ENCODE measurements around the gene EYS. TPM values are rescaled to one million over a fixed set of nuclear protein-coding genes. Genes with fewer than 3 reads are reported as not detected.

EYS gene
- total RNA-seq, 5 donors from 2014 or later (not counting 1 experiment from before 2014, with no cell fraction given), result not detected

DNA sequence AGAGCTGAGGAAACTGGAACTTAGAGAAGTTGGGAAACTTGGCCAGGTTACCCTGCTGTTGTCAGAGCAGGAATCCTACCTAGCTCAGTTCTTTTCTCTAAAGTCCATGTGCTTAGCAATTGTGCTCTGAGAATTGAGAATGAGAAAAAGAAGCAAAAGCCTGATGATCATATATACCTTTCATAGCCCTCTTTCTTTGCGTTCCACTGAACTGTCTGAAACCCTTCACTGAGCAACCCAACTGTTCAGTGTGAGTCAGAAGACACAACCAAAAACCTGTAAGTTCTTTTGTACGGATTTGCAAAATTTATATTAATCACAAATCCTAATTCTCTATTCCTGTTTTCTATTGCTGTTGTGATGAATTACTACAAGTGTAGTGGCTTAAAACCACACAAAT lies 1990.9 kb downstream of the EYS start:
- no peak overlapping the region for H3K27ac ChIP-seq (ENCODE audit: low read length)
- no peaks in the 10 kb centered on the region for H3K9me3 ChIP-seq
- peaks cover 2 to 24% of the 10 kb centered on the region in 2 donors for H3K36me3 ChIP-seq (ENCODE audit: control insufficient read depth in 2 of 2, extremely low read depth in 1 of 2, insufficient read depth in 1 of 2, low read length in 1 of 2)
- no peaks in the 10 kb centered on the region for H3K4me1 ChIP-seq (ENCODE audit: control insufficient read depth in 1 of 2, extremely low read depth in 1 of 2, insufficient read depth in 2 of 2, low read length in 2 of 2)
- Mint-ChIP-seq H3K4me3 (no peak overlapping the region), H3K27ac (no peak overlapping the region), H3K9me3 (no peaks in the 10 kb centered on the region), H3K27me3 (no peaks in the 10 kb centered on the region), H3K36me3 (peaks cover 24% of the 10 kb centered on the region), H3K4me1 (peaks cover 0 to 8% (median 3%) of the 10 kb centered on the region in 3 donors)
- H3K27me3 ChIP-seq (replicated peaks in 1 of 2; ENCODE audit: control insufficient read depth in 2 of 2, extremely low read depth in 1 of 2, insufficient read depth in 2 of 2, low read length in 1 of 2), result no peaks in the 10 kb centered on the region
- WGBS (ENCODE audit: insufficient coverage), result no CpG with 5 or more reads among the region's 2 CpGs
- ATAC-seq (replicated peaks in 1 of 4) (no peak), DNase-seq (no peak)
- ChIA-PET CTCF (no interaction called here), POLR2A (no interaction called here)
- no peak overlapping the region for H3K4me3 ChIP-seq (ENCODE audit: control insufficient read depth in 1 of 2, extremely low read depth in 1 of 2, low read length in 1 of 2)

DNA sequence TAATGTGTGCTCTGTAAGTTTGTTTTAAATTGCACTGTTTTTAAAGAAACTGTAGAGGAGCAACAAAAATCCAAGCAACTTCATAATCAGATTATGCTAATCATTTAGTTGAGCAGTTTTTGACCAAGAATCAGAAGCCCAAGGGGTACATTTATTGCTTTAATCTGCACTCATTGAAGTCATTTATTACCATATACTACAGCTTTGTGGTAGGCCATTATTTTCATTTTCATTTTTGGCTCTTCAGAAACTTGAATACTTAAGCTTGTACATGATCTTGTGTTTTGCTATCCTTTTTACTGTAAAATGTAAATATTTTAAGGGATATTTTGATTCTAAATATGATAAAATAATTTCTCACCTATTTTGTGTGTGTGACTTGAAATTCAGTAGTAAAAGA lies 1992.9 kb downstream of the EYS start:
- Histone ChIP-seq H3K36me3 (ENCODE audit: control insufficient read depth in 2 of 2, extremely low read depth in 1 of 2, insufficient read depth in 1 of 2, low read length in 1 of 2) (peaks cover 2 to 43% of the 10 kb centered on the region in 2 donors), H3K9me3 (no peaks in the 10 kb centered on the region), H3K27ac (ENCODE audit: low read length) (no peak overlapping the region), H3K27me3 (replicated peaks in 1 of 2; ENCODE audit: control insufficient read depth in 2 of 2, extremely low read depth in 1 of 2, insufficient read depth in 2 of 2, low read length in 1 of 2) (no peaks in the 10 kb centered on the region), H3K4me1 (ENCODE audit: control insufficient read depth in 1 of 2, extremely low read depth in 1 of 2, insufficient read depth in 2 of 2, low read length in 2 of 2) (no peaks in the 10 kb centered on the region), H3K4me3 (ENCODE audit: control insufficient read depth in 1 of 2, extremely low read depth in 1 of 2, low read length in 1 of 2) (no peak overlapping the region)
- H3K27me3 Mint-ChIP-seq, result no peaks in the 10 kb centered on the region
- CTCF ChIA-PET, result interaction anchor here in 1 of 2 donors (1.4 kb wide), 1 partner anchor 116 kb away, joined by 4 read pairs; no protein-coding TSS in a partner anchor
- H3K4me3 Mint-ChIP-seq, result no peak overlapping the region
- ATAC-seq (replicated peaks in 1 of 4) (no peak), DNase-seq (no peak)
- H3K27ac Mint-ChIP-seq, result no peak overlapping the region
- peaks cover 40% of the 10 kb centered on the region for H3K36me3 Mint-ChIP-seq
- no peaks in the 10 kb centered on the region for H3K9me3 Mint-ChIP-seq
- peaks cover 0 to 8% (median 3%) of the 10 kb centered on the region in 3 donors for H3K4me1 Mint-ChIP-seq
- POLR2A ChIA-PET, result interaction anchor here in 1 of 2 donors (0.6 kb wide), 1 partner anchor 40 kb away, joined by 3 read pairs; no protein-coding TSS in a partner anchor

DNA sequence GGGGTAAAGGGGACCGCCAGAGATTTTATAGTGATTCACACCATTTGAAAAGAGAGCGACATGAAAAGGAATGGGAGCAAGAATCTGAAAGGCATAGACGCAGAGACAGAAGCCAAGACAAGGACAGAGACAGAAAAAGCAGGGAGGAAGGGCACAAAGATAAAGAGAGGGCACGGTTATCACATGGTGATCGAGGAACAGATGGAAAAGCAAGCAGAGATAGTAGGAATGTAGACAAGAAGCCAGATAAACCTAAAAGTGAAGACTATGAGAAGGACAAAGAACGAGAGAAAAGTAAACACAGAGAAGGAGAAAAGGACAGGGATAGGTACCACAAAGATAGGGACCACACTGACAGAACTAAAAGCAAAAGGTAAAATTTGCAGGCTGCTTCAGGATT lies 1993.7 kb downstream of the EYS start:
- no peak overlapping the region for H3K4me3 Mint-ChIP-seq
- Histone ChIP-seq H3K4me1 (ENCODE audit: control insufficient read depth in 1 of 2, extremely low read depth in 1 of 2, insufficient read depth in 2 of 2, low read length in 2 of 2) (no peaks in the 10 kb centered on the region), H3K27ac (ENCODE audit: low read length) (no peak overlapping the region), H3K4me3 (ENCODE audit: control insufficient read depth in 1 of 2, extremely low read depth in 1 of 2, low read length in 1 of 2) (no peak overlapping the region), H3K27me3 (replicated peaks in 1 of 2; ENCODE audit: control insufficient read depth in 2 of 2, extremely low read depth in 1 of 2, insufficient read depth in 2 of 2, low read length in 1 of 2) (no peaks in the 10 kb centered on the region), H3K36me3 (ENCODE audit: control insufficient read depth in 2 of 2, extremely low read depth in 1 of 2, insufficient read depth in 1 of 2, low read length in 1 of 2) (peaks cover 2 to 49% of the 10 kb centered on the region in 2 donors), H3K9me3 (no peaks in the 10 kb centered on the region)
- H3K27me3 Mint-ChIP-seq, result no peaks in the 10 kb centered on the region
- DNase-seq (no peak), ATAC-seq (replicated peaks in 1 of 4) (no peak)
- 98% methylated on average over 6 of the region's 6 CpGs for WGBS (ENCODE audit: insufficient coverage)
- H3K4me1 Mint-ChIP-seq, result peaks cover 0 to 8% (median 3%) of the 10 kb centered on the region in 3 donors
- H3K27ac Mint-ChIP-seq, result no peak overlapping the region
- POLR2A ChIA-PET, result no interaction called here
- CTCF ChIA-PET, result no interaction called here
- H3K9me3 Mint-ChIP-seq, result no peaks in the 10 kb centered on the region
- peaks cover 40% of the 10 kb centered on the region for H3K36me3 Mint-ChIP-seq

GRCh38 chr6:63709148-63709547 lies 1997.9 kb downstream of the EYS start:
- H3K36me3 ChIP-seq (ENCODE audit: control insufficient read depth in 2 of 2, extremely low read depth in 1 of 2, insufficient read depth in 1 of 2, low read length in 1 of 2), result peaks cover 5 to 82% of the 10 kb centered on the region in 2 donors
- Mint-ChIP-seq H3K4me3 (no peak overlapping the region), H3K9me3 (no peaks in the 10 kb centered on the region), H3K36me3 (peaks cover 70% of the 10 kb centered on the region), H3K27ac (no peak overlapping the region), H3K4me1 (peaks cover 12 to 13% (median 12%) of the 10 kb centered on the region in 3 donors), H3K27me3 (no peaks in the 10 kb centered on the region)
- H3K27me3 ChIP-seq (replicated peaks in 1 of 2; ENCODE audit: control insufficient read depth in 2 of 2, extremely low read depth in 1 of 2, insufficient read depth in 2 of 2, low read length in 1 of 2), result no peaks in the 10 kb centered on the region
- ATAC-seq (replicated peaks in 1 of 4), result no peak
- H3K27ac ChIP-seq (ENCODE audit: low read length), result no peak overlapping the region
- no peaks in the 10 kb centered on the region for H3K4me1 ChIP-seq (ENCODE audit: control insufficient read depth in 1 of 2, extremely low read depth in 1 of 2, insufficient read depth in 2 of 2, low read length in 2 of 2)
- no peak for DNase-seq
- POLR2A ChIA-PET, result interaction anchor here in 1 of 2 donors (0.6 kb wide), 1 partner anchor 56 kb away, joined by 4 read pairs; no protein-coding TSS in a partner anchor
- no peaks in the 10 kb centered on the region for H3K9me3 ChIP-seq
- CTCF ChIA-PET, result interaction anchor here in 1 of 2 donors (0.7 kb wide), 1 partner anchor 89 kb away, joined by 3 read pairs; no protein-coding TSS in a partner anchor
- no peak overlapping the region for H3K4me3 ChIP-seq (ENCODE audit: control insufficient read depth in 1 of 2, extremely low read depth in 1 of 2, low read length in 1 of 2)

DNA sequence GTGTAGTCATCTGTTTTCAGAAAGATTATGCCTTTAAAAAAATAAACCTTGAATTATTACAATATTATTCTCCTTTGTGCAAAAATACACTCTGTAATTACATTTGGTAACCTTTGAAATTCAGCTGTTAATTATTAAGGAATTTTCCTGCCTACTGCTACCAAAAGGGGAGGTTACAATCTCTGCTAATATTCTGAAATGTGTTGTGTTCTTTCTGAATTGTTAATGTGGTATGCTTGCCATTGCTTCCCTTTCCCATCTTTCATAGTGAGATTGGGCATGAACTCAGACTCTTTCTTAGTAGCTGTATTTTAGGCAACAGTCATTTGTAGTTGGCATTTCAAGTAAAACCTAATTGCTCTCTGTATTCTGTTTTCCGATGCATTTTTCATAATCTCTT lies 1998.4 kb downstream of the EYS start:
- no peaks in the 10 kb centered on the region for H3K9me3 ChIP-seq
- no CpG with 5 or more reads among the region's 1 CpG for WGBS (ENCODE audit: insufficient coverage)
- no peaks in the 10 kb centered on the region for H3K4me1 ChIP-seq (ENCODE audit: control insufficient read depth in 1 of 2, extremely low read depth in 1 of 2, insufficient read depth in 2 of 2, low read length in 2 of 2)
- no peak overlapping the region for H3K4me3 ChIP-seq (ENCODE audit: control insufficient read depth in 1 of 2, extremely low read depth in 1 of 2, low read length in 1 of 2)
- ATAC-seq (replicated peaks in 1 of 4) (no peak), DNase-seq (no peak)
- ChIA-PET POLR2A (no interaction called here), CTCF (no interaction called here)
- no peak overlapping the region for H3K27ac Mint-ChIP-seq
- no peaks in the 10 kb centered on the region for H3K9me3 Mint-ChIP-seq
- no peaks in the 10 kb centered on the region for H3K27me3 ChIP-seq (replicated peaks in 1 of 2; ENCODE audit: control insufficient read depth in 2 of 2, extremely low read depth in 1 of 2, insufficient read depth in 2 of 2, low read length in 1 of 2)
- H3K4me1 Mint-ChIP-seq, result peaks cover 12 to 13% (median 12%) of the 10 kb centered on the region in 3 donors
- H3K27me3 Mint-ChIP-seq, result no peaks in the 10 kb centered on the region
- H3K36me3 ChIP-seq (ENCODE audit: control insufficient read depth in 2 of 2, extremely low read depth in 1 of 2, insufficient read depth in 1 of 2, low read length in 1 of 2), result peaks cover 5 to 86% of the 10 kb centered on the region in 2 donors
- no peak overlapping the region for H3K4me3 Mint-ChIP-seq
- H3K36me3 Mint-ChIP-seq, result peaks cover 71% of the 10 kb centered on the region
- H3K27ac ChIP-seq (ENCODE audit: low read length), result no peak overlapping the region

DNA sequence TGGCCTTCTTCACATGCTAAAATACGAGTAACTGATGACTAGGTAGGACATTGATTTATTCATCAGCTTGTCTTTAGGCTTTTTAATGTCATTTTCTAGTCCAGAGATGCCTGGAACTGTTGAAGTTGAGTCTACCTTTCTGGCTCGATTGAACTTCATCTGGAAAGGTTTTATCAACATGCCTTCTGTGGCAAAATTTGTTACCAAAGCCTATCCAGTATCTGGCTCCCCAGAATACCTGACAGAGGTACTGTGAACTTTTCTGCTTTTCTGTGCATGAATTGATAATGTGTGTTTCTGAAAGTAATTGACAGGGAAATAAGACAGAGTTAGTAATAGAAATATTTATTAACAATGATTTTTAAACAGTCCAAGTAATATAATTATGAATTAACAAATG lies 2000.4 kb downstream of the EYS start:
- H3K36me3 ChIP-seq (ENCODE audit: control insufficient read depth in 2 of 2, extremely low read depth in 1 of 2, insufficient read depth in 1 of 2, low read length in 1 of 2), result peaks cover 3 to 85% of the 10 kb centered on the region in 2 donors
- ATAC-seq (replicated peaks in 1 of 4), result no peak
- peaks cover 64% of the 10 kb centered on the region for H3K36me3 Mint-ChIP-seq

DNA sequence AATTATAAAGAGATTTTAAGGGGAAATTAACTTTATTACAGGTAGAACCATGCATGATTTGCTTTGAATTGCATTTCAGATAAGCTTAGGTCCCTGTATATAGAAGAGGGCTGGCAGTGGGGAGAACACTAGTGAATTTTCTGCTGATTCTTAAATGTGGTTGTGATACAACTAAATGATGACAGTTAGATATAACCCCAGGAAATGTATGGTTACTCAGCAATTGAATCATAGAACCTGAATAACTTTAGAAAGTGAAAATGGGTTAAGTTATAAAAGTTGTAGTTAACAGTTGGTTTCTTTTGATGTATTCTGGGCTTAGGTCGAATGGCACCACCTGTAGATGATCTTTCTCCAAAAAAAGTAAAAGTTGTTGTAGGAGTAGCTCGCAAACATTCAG lies 2001.3 kb downstream of the EYS start:
- no peaks in the 10 kb centered on the region for H3K27me3 ChIP-seq (replicated peaks in 1 of 2; ENCODE audit: control insufficient read depth in 2 of 2, extremely low read depth in 1 of 2, insufficient read depth in 2 of 2, low read length in 1 of 2)
- peaks cover 9 to 18% (median 12%) of the 10 kb centered on the region in 3 donors for H3K4me1 Mint-ChIP-seq
- ATAC-seq (replicated peaks in 1 of 4), result no peak
- no peaks in the 10 kb centered on the region for H3K9me3 Mint-ChIP-seq
- peak overlapping the region in 1 of 2 donors; percentile 39 for H3K27ac Mint-ChIP-seq
- H3K27ac ChIP-seq (ENCODE audit: low read length), result no peak overlapping the region
- H3K36me3 Mint-ChIP-seq, result peaks cover 62% of the 10 kb centered on the region
- H3K4me3 Mint-ChIP-seq, result no peak overlapping the region
- CTCF ChIA-PET, result no interaction called here
- no peaks in the 10 kb centered on the region for H3K27me3 Mint-ChIP-seq
- DNase-seq, result no peak
- no CpG with 5 or more reads among the region's 2 CpGs for WGBS (ENCODE audit: insufficient coverage)
- H3K36me3 ChIP-seq (ENCODE audit: control insufficient read depth in 2 of 2, extremely low read depth in 1 of 2, insufficient read depth in 1 of 2, low read length in 1 of 2), result peaks cover 4 to 80% of the 10 kb centered on the region in 2 donors
- POLR2A ChIA-PET, result no interaction called here
- H3K4me3 ChIP-seq (ENCODE audit: control insufficient read depth in 1 of 2, extremely low read depth in 1 of 2, low read length in 1 of 2), result no peak overlapping the region
- no peaks in the 10 kb centered on the region for H3K4me1 ChIP-seq (ENCODE audit: control insufficient read depth in 1 of 2, extremely low read depth in 1 of 2, insufficient read depth in 2 of 2, low read length in 2 of 2)
- H3K9me3 ChIP-seq, result no peaks in the 10 kb centered on the region

More for the DNA sequence above, 2000.4 kb downstream of the EYS start:
- DNase-seq, result no peak
- Mint-ChIP-seq H3K4me1 (peaks cover 9 to 17% (median 12%) of the 10 kb centered on the region in 3 donors), H3K27ac (peak overlapping the region in 1 of 2 donors; percentile 28), H3K27me3 (no peaks in the 10 kb centered on the region), H3K9me3 (no peaks in the 10 kb centered on the region), H3K4me3 (no peak overlapping the region)
- Histone ChIP-seq H3K27me3 (replicated peaks in 1 of 2; ENCODE audit: control insufficient read depth in 2 of 2, extremely low read depth in 1 of 2, insufficient read depth in 2 of 2, low read length in 1 of 2) (no peaks in the 10 kb centered on the region), H3K4me3 (ENCODE audit: control insufficient read depth in 1 of 2, extremely low read depth in 1 of 2, low read length in 1 of 2) (no peak overlapping the region), H3K9me3 (no peaks in the 10 kb centered on the region), H3K27ac (ENCODE audit: low read length) (no peak overlapping the region), H3K4me1 (ENCODE audit: control insufficient read depth in 1 of 2, extremely low read depth in 1 of 2, insufficient read depth in 2 of 2, low read length in 2 of 2) (no peaks in the 10 kb centered on the region)
- POLR2A ChIA-PET, result no interaction called here
- WGBS (ENCODE audit: insufficient coverage), result no CpG with 5 or more reads among the region's 2 CpGs
- CTCF ChIA-PET, result no interaction called here
